ENCODE results near the gene AFMID.
A peak's percentile ranks its signal among the peaks of the same experiment; 100 is the strongest.

DNA sequence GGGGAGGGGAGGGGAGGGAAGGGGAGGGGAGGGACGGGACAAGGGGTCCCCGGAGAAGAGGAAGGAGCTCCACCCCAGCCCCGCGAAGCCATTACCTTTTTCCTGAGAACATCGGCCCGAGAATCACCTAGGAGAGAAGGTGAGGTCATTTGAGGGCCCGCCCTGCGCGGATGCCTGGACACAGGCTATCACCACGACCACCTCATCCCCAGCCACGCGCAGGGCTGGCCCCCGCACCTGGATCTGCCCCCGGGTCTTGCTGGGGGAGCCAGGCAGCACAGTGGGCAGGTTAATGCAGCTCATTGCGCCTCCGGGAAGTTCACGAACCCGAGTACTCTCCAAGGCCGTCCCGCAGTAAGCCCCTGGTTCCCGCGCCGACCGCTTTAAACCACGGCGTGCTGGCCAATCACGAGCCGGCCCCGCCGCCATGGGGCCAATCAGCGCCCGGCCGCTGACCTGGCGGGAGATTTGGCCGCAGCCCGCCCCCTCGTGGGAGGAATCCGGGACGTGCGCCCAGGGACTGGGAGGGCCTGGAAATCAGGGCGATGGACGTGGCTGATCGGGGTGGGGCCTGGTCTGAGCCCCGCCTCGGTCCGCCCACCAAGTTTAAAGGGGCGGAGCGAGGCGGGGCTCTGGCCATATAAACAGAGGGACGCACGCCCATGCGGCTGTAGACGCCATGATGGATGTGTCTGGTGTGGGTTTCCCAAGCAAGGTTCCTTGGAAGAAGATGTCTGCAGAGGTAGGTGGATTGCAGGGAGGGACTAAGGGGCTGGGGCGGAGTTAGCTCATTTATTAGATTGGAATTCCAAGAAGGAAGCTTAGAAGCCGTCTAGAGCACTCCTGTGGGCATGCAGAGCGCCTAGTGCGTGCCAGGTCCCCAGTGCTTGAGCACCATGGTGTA is at the start of gene AFMID, which contains the start of gene TK1:
- TF ChIP-seq POLR2A (IDR thresholded peaks at IDR 0.05) = peak in 3 of 4 donors; percentile 46 to 52 (median 48)
- TF ChIP-seq, protein P1, sequence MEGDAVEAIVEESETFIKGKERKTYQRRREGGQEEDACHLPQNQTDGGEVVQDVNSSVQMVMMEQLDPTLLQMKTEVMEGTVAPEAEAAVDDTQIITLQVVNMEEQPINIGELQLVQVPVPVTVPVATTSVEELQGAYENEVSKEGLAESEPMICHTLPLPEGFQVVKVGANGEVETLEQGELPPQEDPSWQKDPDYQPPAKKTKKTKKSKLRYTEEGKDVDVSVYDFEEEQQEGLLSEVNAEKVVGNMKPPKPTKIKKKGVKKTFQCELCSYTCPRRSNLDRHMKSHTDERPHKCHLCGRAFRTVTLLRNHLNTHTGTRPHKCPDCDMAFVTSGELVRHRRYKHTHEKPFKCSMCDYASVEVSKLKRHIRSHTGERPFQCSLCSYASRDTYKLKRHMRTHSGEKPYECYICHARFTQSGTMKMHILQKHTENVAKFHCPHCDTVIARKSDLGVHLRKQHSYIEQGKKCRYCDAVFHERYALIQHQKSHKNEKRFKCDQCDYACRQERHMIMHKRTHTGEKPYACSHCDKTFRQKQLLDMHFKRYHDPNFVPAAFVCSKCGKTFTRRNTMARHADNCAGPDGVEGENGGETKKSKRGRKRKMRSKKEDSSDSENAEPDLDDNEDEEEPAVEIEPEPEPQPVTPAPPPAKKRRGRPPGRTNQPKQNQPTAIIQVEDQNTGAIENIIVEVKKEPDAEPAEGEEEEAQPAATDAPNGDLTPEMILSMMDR (IDR thresholded peaks at IDR 0.05) = peak; percentile 76 to 97 (median 93)
